GM12874 (cell line): ENCODE measurements around the gene TEKTIP1.

Experiments
- TF ChIP-seq, protein P1 (sequence below): IDR thresholded peaks from 2 replicates; pipeline ENCODE4 v1.5.1; 2011; ENCODE audit warnings: low read depth, mild to moderate bottlenecking, control low read depth, low read length, moderate library complexity; ENCODE audit not compliant: insufficient read depth

The TEKTIP1 gene

DNA sequence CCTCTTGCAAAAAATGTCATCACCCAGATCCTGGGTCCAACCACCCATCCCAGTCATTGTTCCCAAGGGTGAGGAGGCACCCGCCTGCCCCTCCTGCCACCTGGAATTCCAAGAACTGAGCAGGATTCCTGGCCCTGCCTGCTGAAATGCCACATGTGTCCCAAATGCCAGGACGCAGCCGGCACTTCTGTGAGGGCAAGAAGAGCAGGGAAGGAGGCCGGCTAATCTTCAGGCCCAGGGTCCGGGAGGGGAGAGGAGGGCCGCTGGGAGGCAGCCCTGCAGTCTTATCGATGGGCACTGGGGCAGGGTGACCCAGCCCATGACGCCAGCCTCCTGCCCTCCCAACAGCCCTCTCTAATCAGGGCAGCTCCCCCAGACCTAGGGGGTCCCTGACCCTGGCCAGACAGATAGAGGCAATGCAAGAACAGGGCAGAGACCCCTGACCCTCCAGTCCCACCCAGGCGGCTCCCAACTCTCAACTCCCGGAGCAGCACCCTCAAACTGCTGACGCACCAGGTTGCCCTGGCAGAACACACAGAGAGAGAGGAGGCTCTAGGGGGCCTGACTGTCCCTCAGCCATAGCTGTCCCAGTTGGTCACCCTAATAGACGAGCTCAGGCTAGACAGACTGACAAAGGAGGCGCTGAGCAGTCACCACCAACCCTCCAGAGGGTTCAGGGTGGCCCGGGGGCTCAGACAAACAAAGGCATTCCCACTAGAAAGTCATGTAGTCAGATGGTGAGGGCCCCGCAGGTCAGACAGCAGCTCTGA, 16.9 kb downstream of the TEKTIP1 start:
- TF ChIP-seq, protein P1, sequence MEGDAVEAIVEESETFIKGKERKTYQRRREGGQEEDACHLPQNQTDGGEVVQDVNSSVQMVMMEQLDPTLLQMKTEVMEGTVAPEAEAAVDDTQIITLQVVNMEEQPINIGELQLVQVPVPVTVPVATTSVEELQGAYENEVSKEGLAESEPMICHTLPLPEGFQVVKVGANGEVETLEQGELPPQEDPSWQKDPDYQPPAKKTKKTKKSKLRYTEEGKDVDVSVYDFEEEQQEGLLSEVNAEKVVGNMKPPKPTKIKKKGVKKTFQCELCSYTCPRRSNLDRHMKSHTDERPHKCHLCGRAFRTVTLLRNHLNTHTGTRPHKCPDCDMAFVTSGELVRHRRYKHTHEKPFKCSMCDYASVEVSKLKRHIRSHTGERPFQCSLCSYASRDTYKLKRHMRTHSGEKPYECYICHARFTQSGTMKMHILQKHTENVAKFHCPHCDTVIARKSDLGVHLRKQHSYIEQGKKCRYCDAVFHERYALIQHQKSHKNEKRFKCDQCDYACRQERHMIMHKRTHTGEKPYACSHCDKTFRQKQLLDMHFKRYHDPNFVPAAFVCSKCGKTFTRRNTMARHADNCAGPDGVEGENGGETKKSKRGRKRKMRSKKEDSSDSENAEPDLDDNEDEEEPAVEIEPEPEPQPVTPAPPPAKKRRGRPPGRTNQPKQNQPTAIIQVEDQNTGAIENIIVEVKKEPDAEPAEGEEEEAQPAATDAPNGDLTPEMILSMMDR, result no peak

DNA sequence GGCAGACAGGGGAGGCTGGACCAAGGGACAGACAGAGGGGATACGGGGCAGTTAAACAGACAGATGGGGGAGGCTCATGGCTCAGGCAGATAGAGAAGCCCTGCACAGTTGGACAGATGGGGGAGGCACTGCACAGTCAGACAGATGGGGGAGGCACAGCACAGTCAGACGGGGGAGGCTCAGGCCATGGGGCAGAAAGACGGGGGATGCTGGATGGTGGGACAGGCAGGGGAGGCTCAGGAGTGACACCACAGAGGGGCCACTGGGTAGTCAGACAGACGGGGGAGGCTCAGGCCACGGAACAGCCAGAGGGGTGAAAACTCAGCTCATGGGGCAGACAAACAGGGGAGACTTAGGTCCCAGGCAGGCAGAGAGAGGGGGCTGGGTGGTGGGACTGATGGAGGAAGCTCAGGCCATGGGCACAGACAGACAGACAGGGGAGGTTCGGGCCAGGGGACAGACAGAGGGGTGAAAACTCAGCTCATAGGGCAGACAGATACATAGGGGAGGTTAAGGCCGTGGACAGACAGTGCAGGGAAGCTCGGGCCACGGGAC, 17.5 kb downstream of the TEKTIP1 start:
- TF ChIP-seq, protein P1, result no peak

DNA sequence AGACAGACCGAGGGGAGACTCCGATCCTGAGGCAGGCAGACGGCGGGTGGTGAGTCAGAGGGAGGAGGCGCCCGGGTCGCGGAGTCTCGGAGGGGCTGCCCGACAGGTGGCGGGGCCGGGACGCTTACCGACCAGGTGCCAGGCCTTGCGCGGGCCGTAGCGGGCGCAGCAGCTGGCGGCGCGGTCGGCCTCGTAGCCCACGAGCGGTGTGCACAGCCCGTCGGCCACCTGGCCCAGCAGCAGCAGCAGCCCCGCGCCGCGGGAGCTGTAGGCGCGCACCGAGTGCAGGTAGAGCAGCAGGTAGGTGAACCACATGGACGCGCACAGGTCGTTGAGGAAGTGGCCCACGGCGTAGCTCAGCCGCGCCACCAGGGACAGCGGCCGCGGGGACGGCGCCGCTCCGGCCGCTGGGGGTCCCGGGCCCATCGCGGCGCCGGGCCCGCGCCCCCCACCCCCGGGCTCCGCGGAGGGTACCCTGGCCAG, 18.0 kb downstream of the TEKTIP1 start:
- TF ChIP-seq, protein P1, result 0 out of 2 replicates have a peak, but pooled peaks have one; percentile 1

DNA sequence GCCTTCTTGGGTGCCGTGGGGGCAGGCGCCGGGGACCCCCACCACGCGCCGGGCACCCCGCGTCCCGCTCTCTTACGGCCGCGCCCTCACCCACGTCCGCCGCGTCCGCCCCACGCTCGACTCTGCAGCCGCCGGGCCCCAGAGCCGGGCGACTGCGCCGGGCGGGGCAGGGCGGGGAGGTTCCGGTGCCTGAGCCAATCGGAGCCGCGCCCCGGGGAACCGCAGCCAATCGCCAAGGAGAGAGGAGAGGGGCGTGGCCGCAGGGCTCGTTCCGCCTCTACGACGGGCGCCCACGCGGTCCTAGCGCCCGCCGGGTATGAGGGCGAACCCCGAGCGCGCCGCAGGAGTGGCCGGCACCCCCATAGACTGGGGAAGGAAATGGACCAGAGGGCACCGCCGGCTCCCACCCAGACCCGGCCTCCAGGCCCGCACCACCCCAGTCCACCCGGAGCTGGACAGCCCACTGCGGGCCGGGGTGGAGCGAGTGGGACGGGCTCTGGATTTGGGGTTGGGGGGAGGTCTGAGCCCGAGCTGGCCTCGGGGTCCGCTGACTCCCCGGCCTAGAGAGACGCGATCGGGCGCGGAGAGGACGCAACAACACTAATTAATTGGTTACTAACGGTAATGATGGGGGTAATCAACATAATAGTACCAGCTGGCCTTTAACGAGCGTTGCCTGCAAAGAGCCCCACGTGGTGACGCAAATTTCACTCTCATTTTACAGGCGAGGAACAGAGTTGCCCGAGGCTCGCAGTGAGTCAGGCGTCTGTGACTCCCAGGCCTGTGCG, 18.7 kb downstream of the TEKTIP1 start, which contains the start of gene MFSD12:
Gene MFSD12 (minus strand): TSS at position 126 of the 788 bp plus-strand sequence. CDS start 183 bp downstream, outside the sequence.
- TF ChIP-seq, protein P1, result no peak

DNA sequence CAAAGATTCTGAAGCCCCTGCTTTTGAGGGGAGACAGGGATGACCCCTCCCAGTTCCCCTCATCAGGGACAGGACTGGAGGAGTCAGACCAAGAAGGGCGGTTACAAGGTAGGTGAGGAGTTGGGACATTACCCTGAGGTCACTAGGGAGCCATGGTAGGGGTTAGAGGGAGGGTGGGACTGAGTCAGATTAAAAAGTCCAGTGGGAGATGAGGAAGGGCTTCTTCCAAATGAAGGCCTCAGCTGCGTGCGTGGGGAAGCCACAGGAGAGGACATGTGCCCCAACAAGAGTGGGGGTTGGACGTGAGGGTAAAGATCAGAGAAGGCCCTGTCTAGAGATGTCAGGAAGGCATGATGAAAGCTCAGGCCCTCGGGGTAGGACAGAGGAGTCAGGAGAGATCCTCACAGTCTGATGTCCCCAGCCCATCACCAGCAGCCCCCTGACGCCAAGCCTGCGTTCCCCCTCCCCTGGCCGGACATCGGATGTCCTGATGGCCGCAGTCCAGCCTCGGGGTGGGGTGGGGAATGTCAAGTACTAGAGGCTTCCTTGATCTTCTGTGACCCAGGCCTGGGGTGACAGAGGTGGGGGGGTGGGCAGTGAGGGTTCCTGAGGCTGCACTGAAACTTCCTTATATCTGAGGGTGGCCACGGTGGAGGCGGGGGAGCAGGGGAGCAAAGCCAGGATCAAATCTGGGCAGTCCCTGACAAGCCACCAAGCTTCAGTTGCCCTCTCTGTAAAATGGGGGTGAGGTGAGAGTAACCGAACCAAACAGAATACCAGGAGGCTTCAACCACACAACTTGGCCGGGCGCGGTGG, 24.9 kb downstream of the TEKTIP1 start:
- TF ChIP-seq, protein P1, result no peak

DNA sequence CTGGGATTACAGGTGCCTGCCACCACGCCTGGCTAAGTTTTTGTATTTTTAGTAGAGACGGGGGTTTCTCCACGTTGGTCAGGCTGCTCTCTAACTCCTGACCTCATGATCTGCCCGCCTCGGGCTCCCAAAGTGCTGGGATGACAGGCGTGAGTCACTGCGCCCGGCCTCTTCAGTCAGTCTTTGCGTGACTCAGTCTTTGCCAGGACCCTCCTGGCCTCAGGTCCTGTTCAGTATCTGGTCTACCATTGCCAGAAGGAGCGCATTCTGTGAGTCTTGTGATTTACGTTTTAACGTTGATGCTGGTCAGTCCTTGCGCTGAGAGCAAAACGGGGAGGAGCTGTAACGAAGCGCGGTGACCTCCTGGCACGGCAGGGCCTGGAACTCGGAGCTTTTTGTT, 26.2 kb downstream of the TEKTIP1 start:
- TF ChIP-seq, protein P1, result no peak
